A549 (cell line): ENCODE data around the gene TFF3. TPM values are rescaled to one million over a fixed set of nuclear protein-coding genes. Genes with fewer than 3 reads are reported as not detected.

Source experiments
- ATAC-seq, 2 experiments: fragments of 200-7000 bp in 1 of 2; fragments of >200 bp in 1 of 2; cut with Nextera tagmentation in 1 of 2; cut with Tn5 transposase in 1 of 2; 3 replicates each; pipeline versions ENCODE4 v1.8.0 to v1.9.1; 2018 to 2020; ENCODE audit warnings: mild to moderate bottlenecking in 1 of 2, moderate library complexity in 1 of 2
- CTCF ChIA-PET: fragments of 300-600 bp; sonication (Branson Sonifier 250); formaldehyde crosslinking; extraction: SDS; loops from one replicate; lab custom pipeline; 2021; ENCODE audit warnings: antibody characterized with exemption, inconsistent platforms; lab: Yijun Ruan, JAX
- POLR2A ChIA-PET: fragments of 350-600 bp; formaldehyde crosslinking; extraction: SDS; loops from one replicate; lab custom pipeline; 2021; ENCODE audit warnings: antibody characterized with exemption, inconsistent platforms; lab: Yijun Ruan, JAX
- DNase-seq, 2 experiments: peaks; one replicate each; pipeline versions ENCODE4 v3.0.0 to v3.0.0-alpha.2; 2011 to 2016; ENCODE audit warnings: low read depth in 1 of 2, low spot score in 1 of 2
- FAIRE-seq: peaks from 2 replicates; lab custom pipeline; 2011; peaks lifted over from hg19 to GRCh38; lab: Jason Lieb, UNC
- H3K27ac ChIP-seq, 2 experiments: fragments of >200 bp; sonication (Bioruptor Twin); formaldehyde crosslinking; 3 replicates each; pipeline ENCODE4 v1.5.1; 2016 to 2017
- H3K4me1 ChIP-seq: fragments of >200 bp; sonication (Bioruptor Twin); formaldehyde crosslinking; 3 replicates; pipeline ENCODE4 v1.6.1; 2016
- H3K4me2 ChIP-seq: fragments of >200 bp; sonication (Bioruptor Twin); formaldehyde crosslinking; 3 replicates; pipeline ENCODE4 v1.6.1; 2016
- H3K4me3 ChIP-seq: fragments of >200 bp; sonication (Bioruptor Twin); formaldehyde crosslinking; 3 replicates; pipeline ENCODE4 v1.5.1; 2016
- H3K9me3 ChIP-seq: fragments of >200 bp; sonication (Bioruptor Twin); formaldehyde crosslinking; 3 replicates; pipeline ENCODE4 v1.6.1; 2016
- BHLHE40 ChIP-seq: IDR thresholded peaks from 2 replicates; pipeline ENCODE4 v1.6.1; 2012; ENCODE audit warnings: low read depth, low read length, inconsistent platforms
- CBX8 ChIP-seq: fragments of 200-600 bp; sonication (generic); IDR thresholded peaks from 2 replicates; pipeline ENCODE4 v1.6.1; 2016
- CHD2 ChIP-seq: fragments of 150-350 bp; IDR thresholded peaks from 2 replicates; pipeline ENCODE4 v1.6.1; 2014; ENCODE audit warnings: low read length; ENCODE audit not compliant: partially characterized antibody
- EHF ChIP-seq: fragments of 250-450 bp; sonication (Bioruptor Pico); IDR thresholded peaks from 2 replicates; pipeline ENCODE4 v1.5.0; 2020; ENCODE audit warnings: mild to moderate bottlenecking
- FOSL2 ChIP-seq, 2 experiments: fragments of 450-650 bp in 1 of 2; fragments of >200 bp in 1 of 2; sonication (Bioruptor Twin) in 1 of 2; formaldehyde crosslinking; IDR thresholded peaks; 2 replicates each; pipeline versions ENCODE4 v1.5.0 to v1.6.1; 2016 to 2020; ENCODE audit warnings: mild to moderate bottlenecking in 1 of 2, moderate library complexity in 1 of 2
- FOXS1 ChIP-seq: fragments of 250-450 bp; sonication (Bioruptor Pico); IDR thresholded peaks from 2 replicates; pipeline ENCODE4 v1.5.0; 2020; ENCODE audit warnings: mild to moderate bottlenecking, moderate library complexity
- HDAC2 ChIP-seq: fragments of 200-600 bp; sonication (generic); IDR thresholded peaks from 2 replicates; pipeline ENCODE4 v1.6.1; 2016
- HOXA7 ChIP-seq: fragments of 250-450 bp; sonication (Bioruptor Pico); IDR thresholded peaks from 2 replicates; pipeline ENCODE4 v1.5.0; 2020; ENCODE audit warnings: mild to moderate bottlenecking, moderate library complexity
- HOXB5 ChIP-seq: fragments of 250-450 bp; sonication (Bioruptor Pico); IDR thresholded peaks from 2 replicates; pipeline ENCODE4 v1.5.0; 2020; ENCODE audit warnings: mild to moderate bottlenecking, moderate library complexity
- JUNB ChIP-seq: fragments of >200 bp; sonication (Bioruptor Twin); formaldehyde crosslinking; IDR thresholded peaks from 2 replicates; pipeline ENCODE4 v1.6.1; 2016
- MAZ ChIP-seq: fragments of 150-350 bp; IDR thresholded peaks from 2 replicates; pipeline ENCODE4 v1.6.1; 2014; ENCODE audit warnings: antibody characterized with exemption, low read depth, low read length, borderline replicate concordance
- NPAS2 ChIP-seq: fragments of 250-450 bp; sonication (Bioruptor Pico); IDR thresholded peaks from 2 replicates; pipeline ENCODE4 v1.8.0; 2022; ENCODE audit warnings: mild to moderate bottlenecking, moderate library complexity, borderline replicate concordance
- POLR2A ChIP-seq: IDR thresholded peaks from 2 replicates; pipeline ENCODE4 v1.6.1; 2012; ENCODE audit warnings: mild to moderate bottlenecking, low read length
- POLR2AphosphoS2 ChIP-seq: conservative IDR thresholded peaks from 2 replicates; pipeline ENCODE4 v1.6.1; 2012; ENCODE audit warnings: low read length, improper control_type of control experiment, inconsistent platforms
- RAD21 ChIP-seq, 2 experiments: fragments of >200 bp in 1 of 2; sonication (Bioruptor Twin) in 1 of 2; formaldehyde crosslinking in 1 of 2; IDR thresholded peaks in 1 of 2; conservative IDR thresholded peaks in 1 of 2; 2 replicates in 1 of 2; 3 replicates in 1 of 2; pipeline ENCODE4 v1.6.1; 2012 to 2018; ENCODE audit warnings: inconsistent platforms in 1 of 2
- RCOR1 ChIP-seq: fragments of 150-350 bp; IDR thresholded peaks from 2 replicates; pipeline ENCODE4 v1.6.1; 2014; ENCODE audit warnings: antibody characterized with exemption, low read length, low read depth
- RNF2 ChIP-seq: fragments of 200-600 bp; sonication (generic); IDR thresholded peaks from 2 replicates; pipeline ENCODE4 v1.6.1; 2016; ENCODE audit warnings: low read depth, mild to moderate bottlenecking, antibody characterized with exemption, moderate library complexity, borderline replicate concordance
- SMC3 ChIP-seq: fragments of >200 bp; sonication (Bioruptor Twin); formaldehyde crosslinking; IDR thresholded peaks from 3 replicates; pipeline ENCODE4 v1.6.1; 2018; ENCODE audit warnings: inconsistent platforms
- WGBS: methylation state at CpG from one replicate; pipeline ENCODE4 v1.1.6; 2017; ENCODE audit errors: missing lambda C conversion rate; 5-methylcytosine and 5-hydroxymethylcytosine counted together
- polyA plus RNA-seq, 4 experiments: library from polyadenylated mRNA; depleted of rRNA in 3 of 4; stranded (reverse); fragments of >200 nt; fragmentation: RNase III in 1 of 4; extraction: RNeasy Plus Mini Kit Qiagen cat#74134 plus additional on column Dnase treatment in 1 of 4; gene quantifications; 2 replicates in 3 of 4; 3 replicates in 1 of 4; pipeline ENCODE4 v1.2.3, GENCODE V29; 2011 to 2017
- TF ChIP-seq, protein P1 (sequence below): fragments of 200-600 bp; sonication (generic); IDR thresholded peaks from 2 replicates; pipeline ENCODE4 v1.6.1; 2016; ENCODE audit warnings: antibody characterized with exemption, mild to moderate bottlenecking, moderate library complexity
- TF ChIP-seq, protein P2 (sequence below): IDR thresholded peaks from 2 replicates; pipeline ENCODE4 v1.6.1; 2012
- TF ChIP-seq, protein P3 (sequence below): IDR thresholded peaks from 2 replicates; pipeline ENCODE4 v1.6.1; 2012; ENCODE audit warnings: low read depth, borderline replicate concordance
- TF ChIP-seq, protein P4 (sequence below): fragments of >200 bp; sonication (Bioruptor Twin); formaldehyde crosslinking; IDR thresholded peaks from 3 replicates; pipeline ENCODE4 v1.5.1; 2016
- TF ChIP-seq, protein P5 (sequence below): fragments of >200 bp; sonication (Bioruptor Twin); formaldehyde crosslinking; IDR thresholded peaks from 3 replicates; pipeline ENCODE4 v1.6.1; 2016
- TF ChIP-seq, protein P6 (sequence below): fragments of 150-350 bp; IDR thresholded peaks from 2 replicates; pipeline ENCODE4 v1.6.1; 2014; ENCODE audit warnings: low read depth, mild to moderate bottlenecking, low read length
- TF ChIP-seq, protein P7 (sequence below): fragments of >200 bp; sonication (Bioruptor Twin); formaldehyde crosslinking; IDR thresholded peaks from 2 replicates; pipeline ENCODE4 v1.6.1; 2016

Gene TFF3
- polyA plus RNA-seq, 2 of the 4 experiments (the other 2 are of a cell fraction) = 0.43 TPM; not detected in 1

DNA sequence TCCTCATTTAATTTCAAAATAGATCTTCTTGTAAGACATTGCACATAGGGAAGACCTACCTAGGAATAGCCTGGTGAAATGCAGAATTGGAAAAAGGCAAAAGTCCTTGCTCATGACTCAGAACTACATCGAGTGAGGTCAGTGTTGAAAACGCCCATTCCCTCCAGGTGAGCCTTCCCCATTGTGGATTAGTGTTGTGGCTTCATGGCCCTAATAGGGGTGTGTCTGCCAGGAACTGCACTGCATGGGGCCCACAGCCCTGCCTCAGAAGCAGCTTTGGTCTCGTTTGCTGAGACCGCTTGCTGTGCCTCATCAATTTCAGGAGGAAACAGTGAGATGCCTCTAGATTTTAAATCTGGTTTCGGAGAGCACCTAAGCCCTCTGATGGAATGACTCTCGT is 17.0 kb downstream of the TFF3 start:
- H3K4me3 ChIP-seq = no peak overlapping the region
- no peak overlapping the region for H3K4me2 ChIP-seq
- ChIA-PET CTCF (interaction anchor here (3.8 kb wide), 1 partner anchor 12 kb away, joined by 15 read pairs; no protein-coding TSS in a partner anchor), POLR2A (no interaction called here)
- no peak for DNase-seq
- H3K27ac ChIP-seq = no peak overlapping the region
- no peaks in the 10 kb centered on the region for H3K4me1 ChIP-seq
- TF ChIP-seq RNF2 (no peak), CHD2 (no peak), HOXA7 (CRISPR knock-in tag) (no peak), JUNB (no peak), RAD21 (conservative IDR thresholded peaks at IDR 0.05 in 1 of 2, IDR thresholded peaks at IDR 0.05 in 1 of 2) (no peak), BHLHE40 (no peak)
- TF ChIP-seq, protein P1, sequence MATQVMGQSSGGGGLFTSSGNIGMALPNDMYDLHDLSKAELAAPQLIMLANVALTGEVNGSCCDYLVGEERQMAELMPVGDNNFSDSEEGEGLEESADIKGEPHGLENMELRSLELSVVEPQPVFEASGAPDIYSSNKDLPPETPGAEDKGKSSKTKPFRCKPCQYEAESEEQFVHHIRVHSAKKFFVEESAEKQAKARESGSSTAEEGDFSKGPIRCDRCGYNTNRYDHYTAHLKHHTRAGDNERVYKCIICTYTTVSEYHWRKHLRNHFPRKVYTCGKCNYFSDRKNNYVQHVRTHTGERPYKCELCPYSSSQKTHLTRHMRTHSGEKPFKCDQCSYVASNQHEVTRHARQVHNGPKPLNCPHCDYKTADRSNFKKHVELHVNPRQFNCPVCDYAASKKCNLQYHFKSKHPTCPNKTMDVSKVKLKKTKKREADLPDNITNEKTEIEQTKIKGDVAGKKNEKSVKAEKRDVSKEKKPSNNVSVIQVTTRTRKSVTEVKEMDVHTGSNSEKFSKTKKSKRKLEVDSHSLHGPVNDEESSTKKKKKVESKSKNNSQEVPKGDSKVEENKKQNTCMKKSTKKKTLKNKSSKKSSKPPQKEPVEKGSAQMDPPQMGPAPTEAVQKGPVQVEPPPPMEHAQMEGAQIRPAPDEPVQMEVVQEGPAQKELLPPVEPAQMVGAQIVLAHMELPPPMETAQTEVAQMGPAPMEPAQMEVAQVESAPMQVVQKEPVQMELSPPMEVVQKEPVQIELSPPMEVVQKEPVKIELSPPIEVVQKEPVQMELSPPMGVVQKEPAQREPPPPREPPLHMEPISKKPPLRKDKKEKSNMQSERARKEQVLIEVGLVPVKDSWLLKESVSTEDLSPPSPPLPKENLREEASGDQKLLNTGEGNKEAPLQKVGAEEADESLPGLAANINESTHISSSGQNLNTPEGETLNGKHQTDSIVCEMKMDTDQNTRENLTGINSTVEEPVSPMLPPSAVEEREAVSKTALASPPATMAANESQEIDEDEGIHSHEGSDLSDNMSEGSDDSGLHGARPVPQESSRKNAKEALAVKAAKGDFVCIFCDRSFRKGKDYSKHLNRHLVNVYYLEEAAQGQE = no peak
- TF ChIP-seq, protein P2, sequence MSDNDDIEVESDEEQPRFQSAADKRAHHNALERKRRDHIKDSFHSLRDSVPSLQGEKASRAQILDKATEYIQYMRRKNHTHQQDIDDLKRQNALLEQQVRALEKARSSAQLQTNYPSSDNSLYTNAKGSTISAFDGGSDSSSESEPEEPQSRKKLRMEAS = no peak
- 46% methylated on average over 6 of the region's 6 CpGs for WGBS
- ATAC-seq = no peak
- no peak for FAIRE-seq
- no peaks in the 10 kb centered on the region for H3K9me3 ChIP-seq

DNA sequence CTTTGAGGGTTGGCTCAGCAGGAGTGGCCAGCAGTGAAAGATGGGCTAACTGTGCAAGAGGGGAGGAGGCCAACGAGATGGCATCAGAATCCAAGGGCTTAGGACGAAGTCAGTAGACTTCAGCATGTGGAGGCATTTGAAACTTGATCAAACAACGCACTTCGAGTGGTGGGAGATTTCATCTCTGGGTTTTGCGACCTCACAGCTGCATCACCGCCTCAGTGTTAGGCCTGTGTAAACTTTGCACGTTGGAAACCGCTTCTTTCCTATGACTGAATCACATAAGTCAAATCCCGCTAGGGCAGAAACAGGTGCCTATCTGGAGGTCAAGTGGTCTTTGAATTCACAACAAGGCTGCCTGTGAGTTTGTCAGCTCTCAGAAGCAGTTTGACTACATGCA is 17.8 kb downstream of the TFF3 start:
- CTCF ChIA-PET = interaction anchor here (1.1 kb wide), 1 partner anchor 41 kb away, joined by 4 read pairs; no protein-coding TSS in a partner anchor
- Histone ChIP-seq H3K27ac (no peak overlapping the region), H3K4me1 (no peaks in the 10 kb centered on the region), H3K4me3 (no peak overlapping the region), H3K9me3 (no peaks in the 10 kb centered on the region), H3K4me2 (no peak overlapping the region)
- POLR2A ChIA-PET = no interaction called here
- TF ChIP-seq, protein P3, sequence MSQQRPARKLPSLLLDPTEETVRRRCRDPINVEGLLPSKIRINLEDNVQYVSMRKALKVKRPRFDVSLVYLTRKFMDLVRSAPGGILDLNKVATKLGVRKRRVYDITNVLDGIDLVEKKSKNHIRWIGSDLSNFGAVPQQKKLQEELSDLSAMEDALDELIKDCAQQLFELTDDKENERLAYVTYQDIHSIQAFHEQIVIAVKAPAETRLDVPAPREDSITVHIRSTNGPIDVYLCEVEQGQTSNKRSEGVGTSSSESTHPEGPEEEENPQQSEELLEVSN = no peak
- TF ChIP-seq HOXB5 (no peak), CBX8 (no peak), NPAS2 (CRISPR knock-in tag) (no peak), POLR2A (no peak), HDAC2 (no peak), EHF (CRISPR knock-in tag) (no peak), MAZ (no peak), FOXS1 (no peak), FOSL2 (IDR thresholded peaks at IDR 0.05) (no peak), FOSL2 (CRISPR knock-in tag; IDR thresholded peaks at IDR 0.05) (no peak), POLR2AphosphoS2 (no peak), RCOR1 (no peak), SMC3 (no peak)
- TF ChIP-seq, protein P4, sequence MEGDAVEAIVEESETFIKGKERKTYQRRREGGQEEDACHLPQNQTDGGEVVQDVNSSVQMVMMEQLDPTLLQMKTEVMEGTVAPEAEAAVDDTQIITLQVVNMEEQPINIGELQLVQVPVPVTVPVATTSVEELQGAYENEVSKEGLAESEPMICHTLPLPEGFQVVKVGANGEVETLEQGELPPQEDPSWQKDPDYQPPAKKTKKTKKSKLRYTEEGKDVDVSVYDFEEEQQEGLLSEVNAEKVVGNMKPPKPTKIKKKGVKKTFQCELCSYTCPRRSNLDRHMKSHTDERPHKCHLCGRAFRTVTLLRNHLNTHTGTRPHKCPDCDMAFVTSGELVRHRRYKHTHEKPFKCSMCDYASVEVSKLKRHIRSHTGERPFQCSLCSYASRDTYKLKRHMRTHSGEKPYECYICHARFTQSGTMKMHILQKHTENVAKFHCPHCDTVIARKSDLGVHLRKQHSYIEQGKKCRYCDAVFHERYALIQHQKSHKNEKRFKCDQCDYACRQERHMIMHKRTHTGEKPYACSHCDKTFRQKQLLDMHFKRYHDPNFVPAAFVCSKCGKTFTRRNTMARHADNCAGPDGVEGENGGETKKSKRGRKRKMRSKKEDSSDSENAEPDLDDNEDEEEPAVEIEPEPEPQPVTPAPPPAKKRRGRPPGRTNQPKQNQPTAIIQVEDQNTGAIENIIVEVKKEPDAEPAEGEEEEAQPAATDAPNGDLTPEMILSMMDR = no peak
- TF ChIP-seq, protein P5, sequence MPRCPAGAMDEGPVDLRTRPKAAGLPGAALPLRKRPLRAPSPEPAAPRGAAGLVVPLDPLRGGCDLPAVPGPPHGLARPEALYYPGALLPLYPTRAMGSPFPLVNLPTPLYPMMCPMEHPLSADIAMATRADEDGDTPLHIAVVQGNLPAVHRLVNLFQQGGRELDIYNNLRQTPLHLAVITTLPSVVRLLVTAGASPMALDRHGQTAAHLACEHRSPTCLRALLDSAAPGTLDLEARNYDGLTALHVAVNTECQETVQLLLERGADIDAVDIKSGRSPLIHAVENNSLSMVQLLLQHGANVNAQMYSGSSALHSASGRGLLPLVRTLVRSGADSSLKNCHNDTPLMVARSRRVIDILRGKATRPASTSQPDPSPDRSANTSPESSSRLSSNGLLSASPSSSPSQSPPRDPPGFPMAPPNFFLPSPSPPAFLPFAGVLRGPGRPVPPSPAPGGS = no peak
- TF ChIP-seq, protein P6, sequence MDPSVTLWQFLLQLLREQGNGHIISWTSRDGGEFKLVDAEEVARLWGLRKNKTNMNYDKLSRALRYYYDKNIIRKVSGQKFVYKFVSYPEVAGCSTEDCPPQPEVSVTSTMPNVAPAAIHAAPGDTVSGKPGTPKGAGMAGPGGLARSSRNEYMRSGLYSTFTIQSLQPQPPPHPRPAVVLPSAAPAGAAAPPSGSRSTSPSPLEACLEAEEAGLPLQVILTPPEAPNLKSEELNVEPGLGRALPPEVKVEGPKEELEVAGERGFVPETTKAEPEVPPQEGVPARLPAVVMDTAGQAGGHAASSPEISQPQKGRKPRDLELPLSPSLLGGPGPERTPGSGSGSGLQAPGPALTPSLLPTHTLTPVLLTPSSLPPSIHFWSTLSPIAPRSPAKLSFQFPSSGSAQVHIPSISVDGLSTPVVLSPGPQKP = no peak
- TF ChIP-seq, protein P7, sequence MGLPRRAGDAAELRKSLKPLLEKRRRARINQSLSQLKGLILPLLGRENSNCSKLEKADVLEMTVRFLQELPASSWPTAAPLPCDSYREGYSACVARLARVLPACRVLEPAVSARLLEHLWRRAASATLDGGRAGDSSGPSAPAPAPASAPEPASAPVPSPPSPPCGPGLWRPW = no peak
- DNase-seq = no peak
- no peak for FAIRE-seq
- 72% methylated on average over 9 of the region's 9 CpGs for WGBS
- ATAC-seq = no peak
